H1 (cell line): ENCODE measurements around the gene PHC1. TPM values are rescaled to one million over a fixed set of nuclear protein-coding genes. Genes with fewer than 3 reads are reported as not detected.

Experiments used
- CTCF ChIA-PET: fragments of 300-600 bp; sonication (Branson Sonifier 250); formaldehyde crosslinking; loops from one replicate; lab custom pipeline; 2021; ENCODE audit not compliant: partially characterized antibody; lab: Charles Lee
- POLR2A ChIA-PET: fragments of 300-600 bp; sonication (Branson Sonifier 250); formaldehyde crosslinking; loops from one replicate; lab custom pipeline; 2021; ENCODE audit warnings: inconsistent platforms; ENCODE audit not compliant: partially characterized antibody; lab: Charles Lee
- DNase-seq, 2 experiments: peaks; one replicate each; pipeline versions ENCODE4 v3.0.0 to v3.0.0-alpha.2; 2010 to 2022; ENCODE audit warnings: low spot score in 2 of 2, low read depth in 1 of 2, mixed read lengths in 1 of 2
- FAIRE-seq: peaks from 2 replicates; lab custom pipeline; 2011; peaks lifted over from hg19 to GRCh38; lab: Jason Lieb, UNC
- H2AFZ ChIP-seq: 2 replicates; pipeline ENCODE4 v1.8.1; 2012; ENCODE audit warnings: low read length, inconsistent platforms
- H2AK5ac ChIP-seq: 2 replicates; pipeline ENCODE4 v1.6.1; 2013; ENCODE audit warnings: low read depth, low read length
- H2BK120ac ChIP-seq: replicated peaks from 2 replicates; pipeline ENCODE3; 2013; ENCODE audit warnings: low read depth, low read length, inconsistent platforms
- H2BK12ac ChIP-seq: 2 replicates; pipeline ENCODE4 v1.6.1; 2013; ENCODE audit warnings: low read depth, low read length
- H2BK15ac ChIP-seq: 2 replicates; pipeline ENCODE4 v1.6.1; 2013; ENCODE audit warnings: low read length
- H2BK20ac ChIP-seq: 2 replicates; pipeline ENCODE4 v1.6.1; 2013; ENCODE audit warnings: low read length
- H2BK5ac ChIP-seq: 2 replicates; pipeline ENCODE4 v1.6.1; 2013; ENCODE audit warnings: low read depth, low read length
- H3K14ac ChIP-seq: 2 replicates; pipeline ENCODE4 v1.6.1; 2013; ENCODE audit warnings: inconsistent platforms; ENCODE audit not compliant: insufficient read length
- H3K18ac ChIP-seq: 2 replicates; pipeline ENCODE4 v1.6.1; 2013; ENCODE audit warnings: low read length; ENCODE audit errors: extremely low read depth
- H3K23ac ChIP-seq: 2 replicates; pipeline ENCODE4 v1.6.1; 2013; ENCODE audit warnings: inconsistent platforms; ENCODE audit not compliant: insufficient read length
- H3K23me2 ChIP-seq: 2 replicates; pipeline ENCODE4 v1.6.1; 2013; ENCODE audit warnings: low read depth, low read length
- H3K27ac ChIP-seq: 2 replicates; pipeline ENCODE4 v1.6.1; 2011; ENCODE audit warnings: low read depth, low read length, inconsistent platforms
- H3K27me3 ChIP-seq, 4 experiments: replicated peaks in 1 of 4; 1 replicate in 1 of 4; 2 replicates in 3 of 4; pipeline versions ENCODE4 v1.6.1 to v1.8.1; 2011 to 2013; ENCODE audit warnings: low read length in 3 of 4, mild to moderate bottlenecking in 3 of 4, inconsistent platforms in 2 of 4, mixed read lengths in 2 of 4, moderate library complexity in 1 of 4; ENCODE audit not compliant: control insufficient read depth in 3 of 4, insufficient read depth in 3 of 4; ENCODE audit errors: extremely low read depth in 1 of 4
- H3K36me3 ChIP-seq, 4 experiments: 2 replicates each; pipeline versions ENCODE4 v1.6.1 to v1.8.1; 2011 to 2013; ENCODE audit warnings: mild to moderate bottlenecking in 4 of 4, low read length in 3 of 4, moderate library complexity in 2 of 4, control low read depth in 1 of 4, inconsistent platforms in 1 of 4; ENCODE audit not compliant: insufficient read depth in 4 of 4, control insufficient read depth in 2 of 4
- H3K4ac ChIP-seq: replicated peaks from 2 replicates; pipeline ENCODE3; 2013; ENCODE audit warnings: low read length, low read depth, mixed read lengths, inconsistent platforms; ENCODE audit not compliant: insufficient read length
- H3K4me1 ChIP-seq, 4 experiments: replicated peaks in 1 of 4; 1 replicate in 1 of 4; 2 replicates in 3 of 4; pipeline versions ENCODE4 v1.6.1 to v1.8.1; 2011 to 2013; ENCODE audit warnings: low read length in 3 of 4, inconsistent platforms in 2 of 4, mixed read lengths in 1 of 4; ENCODE audit not compliant: insufficient read depth in 4 of 4, control insufficient read depth in 3 of 4
- H3K4me2 ChIP-seq, 2 experiments: 2 replicates each; pipeline versions ENCODE4 v1.6.1 to v1.8.1; 2011 to 2013; ENCODE audit warnings: low read depth in 2 of 2, low read length in 2 of 2, control low read depth in 1 of 2, inconsistent platforms in 1 of 2, mild to moderate bottlenecking in 1 of 2; ENCODE audit not compliant: insufficient read depth in 1 of 2
- H3K4me3 ChIP-seq, 4 experiments: fragments of 200-600, 300-600 bp in 1 of 4; sonication (generic), shearing (Covaris generic), sonication (Bioruptor Twin) in 1 of 4; 2 replicates each; pipeline versions ENCODE4 v1.5.1 to v1.8.1; 2011 to 2016; ENCODE audit warnings: low read length in 4 of 4, low read depth in 3 of 4, control low read depth in 2 of 4, inconsistent platforms in 2 of 4, mild to moderate bottlenecking in 2 of 4, mixed read lengths in 1 of 4, moderate library complexity in 1 of 4; ENCODE audit not compliant: insufficient read depth in 2 of 4; ENCODE audit errors: extremely low read depth in 1 of 4
- H3K56ac ChIP-seq: replicated peaks from 2 replicates; pipeline ENCODE3; 2013; ENCODE audit warnings: low read depth, mild to moderate bottlenecking, mixed read lengths, low read length, inconsistent platforms; ENCODE audit not compliant: insufficient read length
- H3K79me1 ChIP-seq: 2 replicates; pipeline ENCODE4 v1.6.1; 2013; ENCODE audit warnings: low read depth, low read length, control low read depth
- H3K79me2 ChIP-seq, 2 experiments: 2 replicates each; pipeline versions ENCODE4 v1.6.1 to v1.8.1; 2012 to 2013; ENCODE audit warnings: low read length in 2 of 2, mild to moderate bottlenecking in 2 of 2, inconsistent platforms in 1 of 2; ENCODE audit not compliant: insufficient read depth in 2 of 2, control insufficient read depth in 1 of 2
- H3K9ac ChIP-seq, 4 experiments: replicated peaks in 1 of 4; 1 replicate in 1 of 4; 2 replicates in 3 of 4; pipeline versions ENCODE4 v1.6.1 to v1.8.1; 2011 to 2013; ENCODE audit warnings: low read depth in 3 of 4, low read length in 3 of 4, control low read depth in 2 of 4, mild to moderate bottlenecking in 2 of 4, moderate library complexity in 2 of 4, inconsistent platforms in 1 of 4; ENCODE audit errors: extremely low read depth in 1 of 4
- H3K9me3 ChIP-seq, 2 experiments: 2 replicates each; pipeline versions ENCODE4 v1.6.1 to v1.8.1; 2012 to 2013; ENCODE audit warnings: mild to moderate bottlenecking in 2 of 2, moderate library complexity in 2 of 2, control low read depth in 1 of 2, inconsistent platforms in 1 of 2, low read depth in 1 of 2, low read length in 1 of 2, mixed read lengths in 1 of 2; ENCODE audit not compliant: insufficient read depth in 2 of 2
- H4K20me1 ChIP-seq, 2 experiments: replicated peaks in 1 of 2; 2 replicates each; pipeline versions ENCODE3 to v1.8.1; 2011 to 2013; ENCODE audit warnings: inconsistent platforms in 2 of 2, low read length in 2 of 2, mild to moderate bottlenecking in 1 of 2; ENCODE audit not compliant: insufficient read depth in 2 of 2, control insufficient read depth in 1 of 2
- H4K5ac ChIP-seq: 2 replicates; pipeline ENCODE4 v1.6.1; 2013; ENCODE audit warnings: low read length, low read depth, mixed read lengths, inconsistent platforms; ENCODE audit not compliant: insufficient read length
- H4K8ac ChIP-seq: 2 replicates; pipeline ENCODE4 v1.8.0; 2013; ENCODE audit warnings: mild to moderate bottlenecking, moderate library complexity, low read length, inconsistent platforms; ENCODE audit not compliant: insufficient read depth; ENCODE audit errors: extremely low read depth
- H4K91ac ChIP-seq: replicated peaks from 2 replicates; pipeline ENCODE3; 2013; ENCODE audit warnings: low read length, mixed read lengths, inconsistent platforms; ENCODE audit not compliant: insufficient read length
- CBX5 ChIP-seq: fragments of 300-800, 300-1000 bp; sonication (generic); IDR thresholded peaks from 2 replicates; pipeline ENCODE4 v1.7.1; 2016; ENCODE audit warnings: antibody characterized with exemption, low read length, low read depth
- CBX8 ChIP-seq: fragments of 300-800, 300-1000 bp; sonication (generic); IDR thresholded peaks from 2 replicates; pipeline ENCODE4 v1.7.1; 2016; ENCODE audit warnings: low read depth, low read length, borderline replicate concordance
- CTBP2 ChIP-seq: IDR thresholded peaks from 2 replicates; pipeline ENCODE4 v1.7.0; 2011; ENCODE audit warnings: borderline replicate concordance, mild to moderate bottlenecking, moderate library complexity, mixed read lengths, low read length; ENCODE audit not compliant: insufficient read depth, insufficient read length
- CTCF ChIP-seq, 3 experiments: IDR thresholded peaks; 1 replicate in 2 of 3; 2 replicates in 1 of 3; pipeline versions ENCODE4 v1.5.1 to v1.6.1; 2011; ENCODE audit warnings: low read length in 3 of 3, mild to moderate bottlenecking in 3 of 3, inconsistent platforms in 2 of 3, low read depth in 1 of 3, moderate library complexity in 1 of 3; ENCODE audit not compliant: insufficient read depth in 1 of 3; ENCODE audit errors: control extremely low read depth in 1 of 3
- MAFK ChIP-seq: IDR thresholded peaks from 2 replicates; pipeline ENCODE4 v1.6.1; 2012; ENCODE audit warnings: low read depth, mild to moderate bottlenecking, improper control_type of control experiment, low read length
- NANOG ChIP-seq: IDR thresholded peaks from 2 replicates; pipeline ENCODE4 v1.6.1; 2011; ENCODE audit warnings: low read length, low read depth, mild to moderate bottlenecking, inconsistent platforms; ENCODE audit not compliant: insufficient read depth, poor library complexity, severe bottlenecking
- POU5F1 ChIP-seq: IDR thresholded peaks from 2 replicates; pipeline ENCODE4 v1.6.1; 2011; ENCODE audit warnings: low read depth, mild to moderate bottlenecking, low read length, moderate library complexity
- TCF12 ChIP-seq: IDR thresholded peaks from 2 replicates; pipeline ENCODE4 v1.6.1; 2011; ENCODE audit warnings: low read depth, mild to moderate bottlenecking, low read length
- polyA plus RNA-seq, 7 experiments: library from polyadenylated mRNA; depleted of rRNA in 3 of 7; stranded (reverse) in 5 of 7; unstranded in 2 of 7; fragments of >200 nt in 5 of 7; fragments of 200-250 nt in 2 of 7; gene quantifications; 1 replicate in 5 of 7; 2 replicates in 1 of 7; 4 replicates in 1 of 7; pipeline versions ENCODE4 v1.2.1 to v1.2.3, GENCODE V29; 2011 to 2013; ENCODE audit warnings: missing spikeins in 2 of 7, mixed read lengths in 2 of 7
- total RNA-seq: library from RNA; stranded (reverse); fragmentation: NEBNext Ultra II Directional; extraction: Animal tissue kit (Norgen Biotek cat#: 25700); gene quantifications from 2 replicates; pipeline ENCODE4 v1.2.1, GENCODE V29; 2021

PHC1 gene
- total and polyA plus RNA-seq, 2 of the 8 experiments (the other 6 are each of a cell fraction or from before 2014, with no cell fraction given): 934 to 1,655 TPM

DNA sequence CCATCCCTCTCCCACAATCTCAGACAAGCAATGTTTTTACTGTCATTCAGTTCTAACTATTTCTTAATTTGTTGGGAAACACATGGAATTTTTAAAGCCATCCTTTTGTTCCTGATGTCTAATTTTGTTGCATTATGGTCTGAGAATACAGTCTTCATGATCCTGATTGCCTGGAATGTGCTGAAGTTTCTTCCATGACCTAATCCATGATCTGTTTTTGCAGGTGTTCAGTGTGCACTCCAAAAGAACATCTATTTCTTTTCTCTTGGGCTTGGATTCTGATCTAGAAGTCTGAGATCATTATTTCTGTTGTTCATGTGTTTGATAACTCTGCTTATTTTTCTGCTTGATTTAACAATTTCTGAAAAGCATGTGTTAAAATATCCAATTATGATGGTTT, 43.2 kb upstream of the PHC1 start:
- Histone ChIP-seq H4K5ac (no peak overlapping the region), H3K9me3 (no peaks in the 10 kb centered on the region), H3K79me1 (no peaks in the 10 kb centered on the region), H3K23ac (no peak overlapping the region), H4K91ac (no peak overlapping the region), H4K20me1 (no peaks in the 10 kb centered on the region), H2BK12ac (no peak overlapping the region), H2BK20ac (no peak overlapping the region), H3K4me1 (no peaks in the 10 kb centered on the region), H3K14ac (no peak overlapping the region), H3K79me2 (no peaks in the 10 kb centered on the region), H3K23me2 (no peaks in the 10 kb centered on the region), H2BK5ac (no peak overlapping the region), H3K4me3 (no peak overlapping the region), H2AK5ac (no peak overlapping the region), H3K56ac (no peak overlapping the region), H3K9ac (no peak overlapping the region), H3K36me3 (peaks cover 0 to 4% (median 1%) of the 10 kb centered on the region in 4 experiments; a peak in 2 of 8 replicates), H2BK120ac (no peak overlapping the region), H4K8ac (no peak overlapping the region), H3K18ac (no peak overlapping the region), H3K27me3 (no peaks in the 10 kb centered on the region), H2AFZ (no peak overlapping the region), H3K4me2 (no peak overlapping the region), H3K27ac (no peak overlapping the region), H3K4ac (no peak overlapping the region), H2BK15ac (no peak overlapping the region)
- DNase-seq (no peak), FAIRE-seq (no peak)
- POLR2A ChIA-PET: no interaction called here
- CTCF ChIA-PET: interaction anchor here (3.2 kb wide), 1 partner anchor 11 kb away, joined by 34 read pairs; no protein-coding TSS in a partner anchor
- TF ChIP-seq POU5F1: no peak
- TF ChIP-seq TCF12: no peak
- no peak for TF ChIP-seq MAFK
- no peak for TF ChIP-seq NANOG
- no peak for TF ChIP-seq CBX5
- TF ChIP-seq CTBP2: no peak
- no peak for TF ChIP-seq CBX8
- no peak for TF ChIP-seq CTCF (IDR thresholded peaks at IDR 0.05; ENCODE audit: control extremely low read depth in 1 of 3, insufficient read depth in 1 of 3, low read depth in 1 of 3, low read length in 3 of 3)
